K562 (cell line): ENCODE data around the gene FKRP. TPM values are rescaled to one million over a fixed set of nuclear protein-coding genes. Genes with fewer than 3 reads are reported as not detected.
A peak's percentile ranks its signal among the peaks of the same experiment; 100 is the strongest.

Experiments used
- CHD7 ChIP-seq: fragments of 200-600 bp; sonication (generic); IDR thresholded peaks from one replicate; pipeline ENCODE4 v1.6.1; 2012; ENCODE audit warnings: mild to moderate bottlenecking, low read depth, low read length, inconsistent platforms
- E2F6 ChIP-seq, 2 experiments: IDR thresholded peaks; 2 replicates each; pipeline ENCODE4 v1.6.1; 2011; ENCODE audit warnings: borderline replicate concordance in 1 of 2, control low read depth in 1 of 2, low read depth in 1 of 2, low read length in 1 of 2, mild to moderate bottlenecking in 1 of 2, mixed read lengths in 1 of 2, moderate library complexity in 1 of 2; ENCODE audit not compliant: insufficient read depth in 1 of 2, insufficient read length in 1 of 2, poor library complexity in 1 of 2, severe bottlenecking in 1 of 2; ENCODE audit errors: extremely low read depth in 1 of 2
- FOXA3 ChIP-seq, 2 experiments: fragments of 450-650 bp in 1 of 2; sonication (generic) in 1 of 2; formaldehyde crosslinking; IDR thresholded peaks in 1 of 2; conservative IDR thresholded peaks in 1 of 2; 2 replicates each; pipeline versions ENCODE4 v1.4.0 to v1.8.0; 2020 to 2022; ENCODE audit warnings: mild to moderate bottlenecking in 2 of 2, missing genetic modification reagents in 1 of 2
- GABPB1 ChIP-seq: sonication (generic); formaldehyde crosslinking; IDR thresholded peaks from 2 replicates; pipeline ENCODE4 v1.8.0; 2022; ENCODE audit warnings: mild to moderate bottlenecking, missing genetic modification reagents
- RFX5 ChIP-seq: IDR thresholded peaks from 2 replicates; pipeline ENCODE4 v1.6.1; 2011; ENCODE audit warnings: low read depth, mild to moderate bottlenecking, improper control_type of control experiment, low read length
- SMARCE1 ChIP-seq: fragments of 450-650 bp; IDR thresholded peaks from 2 replicates; pipeline ENCODE4 v1.7.1; 2016; ENCODE audit warnings: mild to moderate bottlenecking
- UBTF ChIP-seq, 2 experiments: IDR thresholded peaks; 2 replicates each; pipeline ENCODE4 v1.6.1; 2012; ENCODE audit warnings: improper control_type of control experiment in 2 of 2, low read depth in 2 of 2, low read length in 2 of 2, borderline replicate concordance in 1 of 2
- ZNF134 ChIP-seq: fragments of 250-450 bp; sonication (Bioruptor Pico); conservative IDR thresholded peaks from 2 replicates; pipeline ENCODE4 v1.4.0; 2020
- ZNF263 ChIP-seq: sonication (generic); formaldehyde crosslinking; IDR thresholded peaks from 2 replicates; pipeline ENCODE4 v1.8.0; 2022; ENCODE audit warnings: mild to moderate bottlenecking, missing genetic modification reagents, borderline replicate concordance
- polyA plus RNA-seq, 8 experiments: library from polyadenylated mRNA; depleted of rRNA in 4 of 8; stranded (reverse) in 5 of 8; unstranded in 3 of 8; fragments of >200 nt; fragmentation: Nextera tagmentation in 2 of 8; fragmentation: Illumina TruSeq in 1 of 8; extraction: Ambion mirVana in 2 of 8; extraction: Trizol in 1 of 8; gene quantifications; 2 replicates each; pipeline versions ENCODE4 v1.2.1 to v1.2.3, GENCODE V29; 2011 to 2014; ENCODE audit warnings: inconsistent platforms in 1 of 8, missing spikeins in 1 of 8
- total RNA-seq, 7 experiments: library from RNA; depleted of rRNA in 6 of 7; stranded (reverse); fragments of >200 nt in 6 of 7; fragmentation: Illumina TruSeq in 2 of 7; extraction: Trizol in 2 of 7; gene quantifications; 2 replicates each; pipeline versions ENCODE4 v1.2.1 to v1.2.3, GENCODE V29; 2011 to 2021; ENCODE audit warnings: low replicate concordance in 1 of 7

The FKRP gene
- total and polyA plus RNA-seq, 9 of the 15 experiments (the other 6 are each of a cell fraction or from before 2014, with no cell fraction given), result 0.68 to 16.1 (median 6.5) TPM

- TF ChIP-seq CHD7 (no peak), GABPB1 (CRISPR knock-in tag) (0 out of 2 replicates have a peak, but pooled peaks have one; percentile 26), FOXA3 (CRISPR knock-in tag; conservative IDR thresholded peaks at IDR 0.05 in 1 of 2, IDR thresholded peaks at IDR 0.05 in 1 of 2) (no peak; a peak in 1 of 4 replicates), E2F6 (IDR thresholded peaks at IDR 0.05; ENCODE audit: borderline replicate concordance in 1 of 2, extremely low read depth in 1 of 2, insufficient read depth in 1 of 2, insufficient read length in 1 of 2, low read depth in 1 of 2, low read length in 1 of 2, poor library complexity in 1 of 2, severe bottlenecking in 1 of 2) (peak; percentile 95 to 96), ZNF134 (CRISPR knock-in tag) (0 out of 2 replicates have a peak, but pooled peaks have one; percentile 28), SMARCE1 (peak; percentile 86), ZNF263 (peak; percentile 85), RFX5 (no peak), UBTF (IDR thresholded peaks at IDR 0.05; ENCODE audit: borderline replicate concordance in 1 of 2, low read depth in 2 of 2, low read length in 2 of 2) (peak in 1 of 2 experiments; percentile 92; a peak in 2 of 4 replicates)
These were observed 40.6 kb downstream of the FKRP start (continued) for GRCh38 chr19:46786236-46787039.
